ENCODE data around the gene OSBPL2. TPM values are rescaled to one million over a fixed set of nuclear protein-coding genes. Genes with fewer than 3 reads are reported as not detected.

Gene OSBPL2
- total and polyA plus RNA-seq, 2 donors (not counting 3 experiments of a cell fraction or from before 2014, with no cell fraction given) = 13.1 to 33.0 TPM

DNA sequence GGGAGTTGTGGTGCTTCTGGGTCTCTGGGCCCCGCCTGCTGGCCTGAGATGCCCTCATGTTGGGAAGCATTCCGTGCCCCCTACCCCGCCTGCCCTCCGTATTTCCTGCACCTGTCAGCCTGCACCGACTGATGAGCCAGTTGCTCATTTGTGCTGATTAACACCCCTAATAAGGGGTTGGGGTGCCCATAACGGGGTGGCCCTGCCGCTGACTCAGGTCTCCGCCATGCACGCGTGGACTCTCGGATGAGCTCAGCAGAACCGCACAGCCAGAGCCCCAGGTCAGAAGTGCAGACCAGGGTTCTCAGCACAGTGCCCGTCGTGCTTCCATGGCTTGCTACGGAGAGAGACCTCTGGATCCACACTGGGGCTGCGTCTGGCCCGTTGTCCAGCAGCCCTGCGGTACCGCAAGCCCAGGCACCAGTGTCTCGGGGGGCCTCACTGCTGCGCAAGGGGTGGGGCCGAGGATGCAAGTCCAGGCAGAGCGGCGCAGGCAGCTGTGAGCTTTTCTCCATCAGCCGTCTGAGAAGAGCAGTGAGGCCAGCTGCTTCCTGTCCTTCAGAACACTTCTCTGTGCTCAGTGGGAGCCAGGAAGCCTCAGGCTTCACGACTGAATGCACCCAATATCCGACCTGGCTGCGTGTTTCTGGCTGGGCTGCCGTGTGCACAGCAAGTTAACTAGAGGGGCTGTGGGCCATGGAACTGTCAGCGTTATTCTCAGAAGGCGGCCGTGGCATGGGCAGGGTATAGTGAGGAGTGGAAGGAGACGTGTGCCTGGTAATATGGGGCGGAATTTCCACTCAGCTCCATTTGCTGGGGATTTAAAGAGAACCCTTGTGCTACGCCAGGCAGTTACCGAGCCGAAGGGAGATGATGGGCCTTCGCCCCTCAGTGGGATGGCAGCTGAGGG is 36.9 kb upstream of the OSBPL2 start:
- H3K9me3 ChIP-seq (replicated peaks; ENCODE audit: control insufficient read depth, insufficient read depth, low read length) = no peaks in the 10 kb centered on the region
- no peaks in the 10 kb centered on the region for H4K20me1 ChIP-seq (replicated peaks; ENCODE audit: control insufficient read depth, extremely low read depth, insufficient read depth, low read length)
- H3K27me3 ChIP-seq (ENCODE audit: control insufficient read depth in 2 of 2, insufficient read depth in 2 of 2, low read length in 2 of 2) = no peaks in the 10 kb centered on the region
- no peak overlapping the region for H3K9ac ChIP-seq (replicated peaks; ENCODE audit: extremely low read depth, insufficient read depth, low read length)
- no peak for DNase-seq (ENCODE audit: low read depth, low spot score)
- peaks cover 9% of the 10 kb centered on the region for H3K4me1 ChIP-seq (ENCODE audit: control insufficient read depth, extremely low read depth, insufficient read depth, low read length)
- no peak overlapping the region for H3K27ac ChIP-seq (ENCODE audit: insufficient read depth, low read depth, low read length)
- peaks cover 0 to 27% of the 10 kb centered on the region in 2 experiments for H3K36me3 ChIP-seq (ENCODE audit: control insufficient read depth in 2 of 2, extremely low read depth in 1 of 2, insufficient read depth in 2 of 2, low read length in 2 of 2)
- no peak overlapping the region for H2AFZ ChIP-seq (ENCODE audit: low read depth, low read length)
- BruUV-seq (replicated peaks) = no TSS peak
- no peak for FAIRE-seq
- CTCF ChIA-PET = interaction anchor here (0.8 kb wide), 1 partner anchor 56 kb away, joined by 3 read pairs; no protein-coding TSS in a partner anchor
- intact Hi-C loops (cut with micrococcal nuclease) = loop anchor here (5.0 kb wide), 1 partner anchor 86 kb away; no protein-coding TSS in a partner anchor
- no peaks in the 10 kb centered on the region for H3K9me1 ChIP-seq (replicated peaks; ENCODE audit: control insufficient read depth, extremely low read depth, insufficient read depth, low read length)
- dilution Hi-C loops (cut with MboI; ENCODE audit: extremely low pct_ligation_motif_present, low sequenced_read_pairs) = no loop called here
- H3K4me3 ChIP-seq (replicated peaks in 1 of 3; ENCODE audit: insufficient read depth in 1 of 3, low read depth in 1 of 3, low read length in 3 of 3) = no peak overlapping the region
- POLR2A ChIA-PET = no interaction called here
- TF ChIP-seq GATA2 (IDR thresholded peaks at IDR 0.05; ENCODE audit: insufficient read depth, insufficient read length, low read depth, low read length) (no peak), MYC (IDR thresholded peaks at IDR 0.05; ENCODE audit: low read depth, low read length) (no peak), FOS (IDR thresholded peaks at IDR 0.05; ENCODE audit: borderline replicate concordance, insufficient read depth, low read length) (no peak)
- no peak overlapping the region for H3K4me2 ChIP-seq (ENCODE audit: insufficient read depth, low read length)
- H3K79me2 ChIP-seq (ENCODE audit: control insufficient read depth, insufficient read depth, low read length) = no peaks in the 10 kb centered on the region

DNA sequence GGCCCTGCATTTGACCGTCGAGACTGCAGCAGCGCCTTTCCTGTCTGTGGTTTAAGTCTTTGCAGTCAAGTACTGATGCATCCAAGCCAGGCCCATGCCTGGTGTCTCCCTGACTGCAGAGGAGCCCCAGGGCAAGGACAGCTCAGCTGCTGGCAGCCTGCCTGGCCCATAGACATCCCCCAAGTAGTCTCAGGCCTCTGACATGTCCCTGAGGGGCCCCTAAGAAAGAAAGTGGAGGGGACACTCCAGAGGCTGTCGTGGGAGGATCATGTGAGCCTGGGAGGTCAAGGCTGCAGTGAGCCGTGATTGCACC is 36.3 kb upstream of the OSBPL2 start:
- Histone ChIP-seq H2AFZ (ENCODE audit: low read depth, low read length) (no peak overlapping the region), H3K9ac (replicated peaks; ENCODE audit: extremely low read depth, insufficient read depth, low read length) (no peak overlapping the region), H3K27me3 (ENCODE audit: control insufficient read depth in 2 of 2, insufficient read depth in 2 of 2, low read length in 2 of 2) (no peaks in the 10 kb centered on the region), H3K9me1 (replicated peaks; ENCODE audit: control insufficient read depth, extremely low read depth, insufficient read depth, low read length) (no peaks in the 10 kb centered on the region), H3K36me3 (ENCODE audit: control insufficient read depth in 2 of 2, extremely low read depth in 1 of 2, insufficient read depth in 2 of 2, low read length in 2 of 2) (peaks cover 0 to 27% of the 10 kb centered on the region in 2 experiments), H3K4me1 (ENCODE audit: control insufficient read depth, extremely low read depth, insufficient read depth, low read length) (peaks cover 9% of the 10 kb centered on the region), H3K4me3 (replicated peaks in 1 of 3; ENCODE audit: insufficient read depth in 1 of 3, low read depth in 1 of 3, low read length in 3 of 3) (no peak overlapping the region), H3K79me2 (ENCODE audit: control insufficient read depth, insufficient read depth, low read length) (no peaks in the 10 kb centered on the region), H3K4me2 (ENCODE audit: insufficient read depth, low read length) (no peak overlapping the region), H4K20me1 (replicated peaks; ENCODE audit: control insufficient read depth, extremely low read depth, insufficient read depth, low read length) (no peaks in the 10 kb centered on the region), H3K27ac (ENCODE audit: insufficient read depth, low read depth, low read length) (no peak overlapping the region), H3K9me3 (replicated peaks; ENCODE audit: control insufficient read depth, insufficient read depth, low read length) (no peaks in the 10 kb centered on the region)
- CTCF ChIA-PET = no interaction called here
- POLR2A ChIA-PET = no interaction called here
- no peak for TF ChIP-seq POLR2A (IDR thresholded peaks at IDR 0.05; ENCODE audit: low read depth, low read length)
- TF ChIP-seq JUN (IDR thresholded peaks at IDR 0.05; ENCODE audit: borderline replicate concordance, insufficient read depth, insufficient read length, low read depth) = no peak
- dilution Hi-C loops (cut with MboI; ENCODE audit: extremely low pct_ligation_motif_present, low sequenced_read_pairs) = no loop called here
- FAIRE-seq = no peak
- intact Hi-C loops (cut with micrococcal nuclease) = loop anchor here (5.0 kb wide), 1 partner anchor 85 kb away; no protein-coding TSS in a partner anchor
- DNase-seq (ENCODE audit: low read depth, low spot score) = no peak
- no TSS peak for BruUV-seq (replicated peaks)

Data from endothelial cell of umbilical vein (primary cell).